HG03460 (cell line): ENCODE data around the gene CLIC1.
"Not testable (repeated sequence)": the region's sequence is repeated elsewhere in the genome, so short reads cannot be mapped to it uniquely, and the experiment has no call there.

ENCODE experiments used
- ATAC-seq: cut with Tn5 transposase; IDR thresholded peaks from one replicate; pipeline ENCODE4 v1.9.1; 2021; ENCODE audit not compliant: unreplicated experiment

CLIC1 gene

DNA sequence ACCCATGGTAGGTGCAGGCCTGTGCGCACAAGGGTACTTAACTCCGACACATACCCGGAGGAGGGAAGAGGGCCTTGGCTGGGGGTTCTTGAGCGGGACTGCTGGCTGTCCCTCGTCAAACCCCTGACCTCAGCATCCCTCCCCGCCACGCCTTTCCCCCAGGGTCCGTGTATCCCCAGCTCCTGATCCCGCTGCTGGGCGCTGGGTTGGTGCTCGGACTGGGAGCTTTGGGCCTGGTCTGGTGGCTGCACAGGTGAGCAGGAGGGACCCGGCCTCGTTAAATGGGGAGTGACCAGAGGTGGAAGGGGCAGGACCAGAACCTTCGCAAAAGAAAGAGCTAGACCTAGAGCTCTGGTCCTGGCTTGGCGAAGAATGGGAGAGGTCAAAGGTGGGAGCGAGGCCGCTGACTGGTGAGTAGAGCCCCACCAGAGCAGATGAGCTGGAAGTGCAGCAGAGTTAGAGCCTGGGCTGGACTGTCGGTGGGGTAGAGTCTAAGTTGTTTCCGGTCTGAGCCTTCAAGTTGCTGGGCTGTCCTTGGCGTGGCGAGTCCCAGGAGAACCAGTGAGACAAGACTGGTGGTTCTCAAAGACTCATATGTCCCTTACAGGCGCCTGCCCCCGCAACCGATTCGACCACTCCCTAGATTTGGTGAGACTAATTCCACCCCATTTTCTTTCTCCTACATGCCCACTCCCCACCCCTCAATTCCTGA is 12.2 kb downstream of the CLIC1 start:
- ATAC-seq = no peak

- ATAC-seq = no peak
Observed at GRCh38 chr6:31723245-31723979, 12.9 kb downstream of the CLIC1 start, which contains the start of gene MPIG6B. TSS of gene MPIG6B (plus strand) at chr6:31723373. CDS start at chr6:31723384, 11 bp downstream.

DNA sequence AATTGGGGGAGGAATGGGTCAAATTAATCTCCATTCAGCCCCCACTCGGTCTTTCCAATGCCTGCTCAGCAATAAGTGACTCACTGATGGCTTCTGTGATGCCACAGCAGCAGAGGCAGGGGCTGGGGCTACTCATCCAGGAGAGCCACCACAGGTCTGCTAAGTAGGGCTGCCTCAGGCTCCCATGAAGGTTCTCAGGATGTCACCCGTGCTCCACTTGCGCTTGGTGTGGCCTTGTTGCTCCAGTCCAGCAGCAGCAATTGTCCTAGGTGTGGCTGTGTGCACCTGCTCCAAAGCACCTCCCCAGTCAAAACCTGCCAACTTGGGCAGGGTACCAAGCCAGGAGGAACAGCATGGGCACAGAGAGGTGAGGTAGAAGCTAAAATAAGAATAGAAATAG is 14.2 kb downstream of the CLIC1 start:
- ATAC-seq = no peak

DNA sequence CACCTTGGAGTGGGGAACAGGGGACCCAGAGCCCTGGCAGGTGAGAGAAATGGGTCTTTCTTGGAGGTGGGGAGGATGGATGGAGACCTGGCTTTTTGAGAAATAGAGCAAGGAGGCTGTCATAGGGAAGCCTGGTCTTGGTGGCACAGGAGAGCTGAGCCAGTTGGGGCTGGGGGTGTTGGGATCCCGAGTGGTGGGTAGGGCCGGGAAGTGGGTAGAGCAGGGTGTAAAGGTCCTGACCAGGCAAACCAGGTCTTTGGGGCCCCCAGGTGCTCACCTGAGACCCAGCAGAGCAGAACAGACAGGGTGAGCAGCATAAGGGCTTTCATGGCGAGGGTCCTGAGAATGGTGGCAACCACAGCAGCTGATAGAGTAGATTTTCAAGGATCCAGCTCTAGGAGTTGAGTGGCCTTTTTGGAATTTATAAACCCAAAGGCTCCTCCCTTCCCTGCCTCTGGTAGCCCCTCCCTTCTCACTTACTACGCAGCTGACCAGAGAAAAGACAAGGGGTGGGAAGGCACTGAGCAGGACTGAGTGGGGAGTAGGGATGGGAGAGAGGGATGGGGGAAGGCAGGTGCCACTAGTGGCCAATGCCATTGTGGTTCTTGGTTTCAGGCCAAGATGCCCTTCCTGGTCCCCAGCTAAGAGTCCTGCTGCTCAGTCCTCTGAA is 14.8 kb downstream of the CLIC1 start, which contains the start of gene LY6G6C:
TSS of gene LY6G6C (minus strand) at position 396 of the 670 bp plus-strand sequence. CDS start at position 329, 67 bp downstream.
- ATAC-seq = no peak

DNA sequence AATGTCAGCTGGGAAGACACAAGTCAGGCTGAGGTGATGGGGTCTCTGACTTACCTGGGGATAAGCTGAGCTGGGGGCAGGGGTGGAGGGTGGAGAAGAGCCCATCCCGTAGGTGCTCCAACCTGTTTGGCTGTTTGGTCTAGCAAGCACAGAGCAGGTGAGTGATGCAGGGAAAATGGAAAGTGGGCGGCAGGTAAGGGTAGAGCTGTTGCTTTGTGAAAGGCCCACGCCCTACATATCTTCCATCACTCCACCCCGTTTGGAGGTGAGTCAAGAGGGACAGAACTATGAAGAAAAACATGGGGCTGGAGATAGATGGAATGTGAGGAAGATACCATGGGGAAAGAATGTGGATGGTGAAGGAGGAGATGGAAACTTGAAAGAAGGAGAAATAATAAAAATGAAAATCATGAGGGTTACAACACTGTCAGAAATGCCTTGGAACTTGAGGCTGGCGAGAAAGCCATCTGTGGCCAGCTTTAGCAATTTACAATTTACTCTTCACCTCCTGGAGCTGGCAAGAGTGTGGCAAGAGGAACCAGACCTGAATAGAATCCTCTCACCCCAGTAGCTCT is 16.0 kb downstream of the CLIC1 start:
- ATAC-seq = no peak

- ATAC-seq = no peak
Observed at GRCh38 chr6:31719001-31719400, 17.3 kb downstream of the CLIC1 start.

- no peak for ATAC-seq
Observed at GRCh38 chr6:31718265-31718664, 18.1 kb downstream of the CLIC1 start.

GRCh38 chr6:31717499-31718222 is 18.7 kb downstream of the CLIC1 start:
- ATAC-seq = no peak

- no peak for ATAC-seq
Observed at GRCh38 chr6:31715022-31715958, 21.0 kb downstream of the CLIC1 start, which contains the start of gene LY6G6D. TSS of gene LY6G6D (plus strand) at chr6:31715348. CDS start at chr6:31715356, 8 bp downstream.

DNA sequence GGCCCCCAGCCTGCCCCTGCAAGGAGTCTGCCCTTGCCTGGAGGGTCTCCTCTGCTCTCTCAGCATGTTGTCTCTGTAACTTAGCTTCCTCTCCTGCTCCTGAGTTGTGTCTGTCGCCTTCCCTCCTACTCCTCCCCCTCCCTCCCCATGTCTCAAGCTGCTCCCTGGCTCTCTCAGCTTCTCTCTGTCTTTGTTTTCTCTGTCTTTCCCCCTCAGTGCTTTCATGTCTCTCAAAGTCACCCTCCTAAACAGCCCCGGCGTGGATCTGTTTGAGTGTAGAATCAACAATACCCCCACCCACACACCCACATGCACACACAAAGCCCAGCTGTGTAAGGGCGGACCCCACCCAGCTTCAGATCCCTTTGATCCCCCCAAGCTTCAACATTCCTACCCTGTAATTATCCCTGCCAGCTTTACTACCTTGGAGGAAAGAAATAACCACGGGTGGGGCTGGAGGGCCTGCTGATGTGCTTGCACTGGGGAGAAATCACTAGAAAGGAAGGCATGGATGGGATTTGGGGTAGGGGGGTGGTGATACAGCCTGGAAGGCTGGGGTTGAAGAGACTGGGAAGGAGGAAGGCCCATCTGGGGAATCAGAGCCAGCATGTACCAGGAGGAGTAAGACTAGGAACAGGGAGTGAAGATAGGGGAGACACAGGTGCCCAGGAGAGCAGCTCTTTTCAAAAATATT is 22.2 kb downstream of the CLIC1 start:
- no peak for ATAC-seq

GRCh38 chr6:31713465-31713864 is 22.9 kb downstream of the CLIC1 start:
- no peak for ATAC-seq

- no peak for ATAC-seq
Observed at GRCh38 chr6:31712296-31712695, 24.0 kb downstream of the CLIC1 start.

GRCh38 chr6:31711233-31711632 is 25.1 kb downstream of the CLIC1 start:
- ATAC-seq = no peak

DNA sequence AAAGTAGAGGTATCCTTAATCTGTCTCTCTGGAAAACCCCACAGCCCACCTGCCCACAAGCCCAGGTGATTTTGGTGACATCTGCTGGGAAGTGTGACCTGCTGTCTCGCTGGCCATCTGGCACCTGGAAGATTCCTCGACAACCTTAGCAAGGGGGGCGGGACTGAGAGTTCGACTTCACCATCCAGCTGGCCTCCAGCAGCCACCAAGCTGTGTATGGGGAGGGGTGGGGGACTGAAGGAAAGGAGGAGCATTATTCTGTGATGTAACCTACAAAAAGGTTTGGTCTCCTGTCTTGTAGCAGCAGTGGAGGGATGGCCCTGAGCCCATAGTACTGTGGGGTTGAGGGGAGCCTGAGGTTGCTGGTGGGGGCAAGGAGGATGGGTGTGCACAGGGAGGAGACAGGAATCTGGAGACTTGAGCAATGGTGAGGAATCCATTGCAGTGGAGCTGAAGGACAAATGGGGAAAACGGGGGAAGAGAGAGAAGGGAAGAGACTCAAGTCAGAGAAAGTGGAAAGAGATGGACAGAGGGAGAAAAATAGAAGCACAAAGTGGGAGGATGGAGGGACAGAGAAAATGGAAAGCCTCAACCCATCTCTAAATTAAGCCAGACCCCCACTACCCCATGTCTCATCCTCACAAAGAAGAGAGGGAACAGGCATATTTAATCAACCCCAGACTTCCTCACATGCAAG is 25.7 kb downstream of the CLIC1 start:
- no peak for ATAC-seq

GRCh38 chr6:31709157-31709556 is 27.2 kb downstream of the CLIC1 start:
- not testable (repeated sequence) for ATAC-seq

GRCh38 chr6:31708224-31708623 is 28.1 kb downstream of the CLIC1 start:
- no peak for ATAC-seq

GRCh38 chr6:31707701-31708100 is 28.6 kb downstream of the CLIC1 start:
- ATAC-seq = no peak

DNA sequence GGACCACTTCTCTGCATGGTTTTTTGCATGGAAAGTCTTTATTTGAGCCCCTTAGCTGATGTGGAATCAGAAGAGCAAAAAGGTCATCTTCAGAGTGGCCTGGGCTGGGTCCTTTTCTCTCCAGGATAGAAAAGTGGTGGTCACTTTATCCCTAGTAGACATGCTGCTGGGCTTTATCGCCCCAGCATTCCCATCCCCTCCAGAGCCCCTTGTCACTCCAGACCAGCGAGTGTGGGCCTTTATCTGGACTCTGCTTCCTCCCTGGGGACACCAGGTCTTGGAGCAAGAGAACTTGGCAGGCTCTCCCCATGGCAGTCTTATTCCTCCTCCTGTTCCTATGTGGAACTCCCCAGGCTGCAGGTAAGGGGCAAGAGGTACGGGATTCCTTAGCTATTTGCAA is 29.7 kb downstream of the CLIC1 start, which contains the start of gene LY6G6F:
TSS of gene LY6G6F (plus strand) at position 268 of the 400 bp plus-strand sequence. CDS start at position 309, 41 bp downstream.
- ATAC-seq = no peak
